HepG2 (cell line): ENCODE results near the gene SWSAP1. TPM values are rescaled to one million over a fixed set of nuclear protein-coding genes. Genes with fewer than 3 reads are reported as not detected.

Experiments used
- ATAC-seq: fragments of 200-7000 bp; cut with Tn5 transposase; 3 replicates; pipeline ENCODE4 v1.9.1; 2020; ENCODE audit warnings: mild to moderate bottlenecking, moderate library complexity
- BruUV-seq: library from RNA; stranded (reverse); fragments of 400-500 nt; replicated peaks from 2 replicates; lab custom pipeline; 2021; lab: Mats Ljungman, UMichigan
- CTCF ChIA-PET: fragments of 300-600 bp; formaldehyde crosslinking; extraction: SDS; loops from one replicate; lab custom pipeline; 2021; ENCODE audit warnings: low total read pairs, inconsistent platforms, low intra/inter-chr PET ratio; lab: Yijun Ruan, JAX
- POLR2A ChIA-PET: fragments of 350-600 bp; sonication (Branson Sonifier 250); formaldehyde crosslinking; loops from one replicate; lab custom pipeline; 2020; ENCODE audit warnings: antibody characterized with exemption, inconsistent platforms; lab: Yijun Ruan, JAX
- DNase-seq: peaks from one replicate; pipeline ENCODE4 v3.0.0-alpha.2; 2015; ENCODE audit warnings: low spot score
- FAIRE-seq: peaks from 3 replicates; lab custom pipeline; 2011; peaks lifted over from hg19 to GRCh38; lab: Jason Lieb, UNC
- H2AFZ ChIP-seq: one replicate; pipeline ENCODE4 v1.6.1; 2011; ENCODE audit warnings: low read length, inconsistent platforms
- H3K27ac ChIP-seq: fragments of 300-600 bp; 3 replicates; pipeline ENCODE4 v1.8.0; 2011; ENCODE audit warnings: mixed run types, mild to moderate bottlenecking, mixed read lengths, low read length, inconsistent platforms; ENCODE audit not compliant: insufficient read depth; ENCODE audit errors: extremely low read length
- H3K27me3 ChIP-seq, 2 experiments: fragments of 200-600 bp in 1 of 2; 2 replicates in 1 of 2; 3 replicates in 1 of 2; pipeline versions ENCODE4 v1.6.0 to v1.8.0; 2011; ENCODE audit warnings: low read length in 2 of 2, mild to moderate bottlenecking in 2 of 2, moderate library complexity in 2 of 2, inconsistent platforms in 1 of 2; ENCODE audit not compliant: insufficient read depth in 2 of 2, control insufficient read depth in 1 of 2
- H3K36me3 ChIP-seq, 2 experiments: fragments of 200-600 bp in 1 of 2; replicated peaks in 1 of 2; 2 replicates in 1 of 2; 3 replicates in 1 of 2; pipeline versions ENCODE4 v1.5.1 to v1.8.0; 2011; ENCODE audit warnings: low read length in 2 of 2, inconsistent platforms in 1 of 2; ENCODE audit not compliant: insufficient read depth in 2 of 2, control insufficient read depth in 1 of 2
- H3K4me1 ChIP-seq: 2 replicates; pipeline ENCODE4 v1.5.1; 2012; ENCODE audit warnings: low read length, inconsistent platforms; ENCODE audit not compliant: insufficient read depth
- H3K4me2 ChIP-seq: 2 replicates; pipeline ENCODE4 v1.6.0; 2011; ENCODE audit warnings: low read depth, low read length, inconsistent platforms
- H3K4me3 ChIP-seq, 3 experiments: fragments of 200-600 bp in 1 of 3; sonication (generic), shearing (Covaris generic) in 1 of 3; replicated peaks in 1 of 3; 2 replicates each; pipeline ENCODE4 v1.5.1; 2011 to 2016; ENCODE audit warnings: low read length in 3 of 3, inconsistent platforms in 2 of 3, low read depth in 2 of 3, mild to moderate bottlenecking in 2 of 3, control low read depth in 1 of 3, mixed read lengths in 1 of 3; ENCODE audit not compliant: insufficient read depth in 1 of 3
- H3K79me2 ChIP-seq: one replicate; pipeline ENCODE4 v1.6.1; 2011; ENCODE audit warnings: low read length, inconsistent platforms; ENCODE audit not compliant: insufficient read depth
- H3K9ac ChIP-seq: 2 replicates; pipeline ENCODE4 v1.6.0; 2011; ENCODE audit warnings: mild to moderate bottlenecking, low read depth, low read length, inconsistent platforms; ENCODE audit not compliant: insufficient read depth
- H3K9me3 ChIP-seq: 2 replicates; pipeline ENCODE4 v1.5.1; 2012; ENCODE audit warnings: mild to moderate bottlenecking, low read length
- H4K20me1 ChIP-seq: 2 replicates; pipeline ENCODE4 v1.6.0; 2011; ENCODE audit warnings: inconsistent platforms, mild to moderate bottlenecking, low read length, moderate library complexity; ENCODE audit not compliant: insufficient read depth
- BORCS8-MEF2B ChIP-seq: sonication (generic); formaldehyde crosslinking; IDR thresholded peaks from 2 replicates; pipeline ENCODE4 v1.8.0; 2022; ENCODE audit warnings: mild to moderate bottlenecking, missing genetic modification reagents
- CAMTA2 ChIP-seq: sonication (generic); formaldehyde crosslinking; IDR thresholded peaks from 2 replicates; pipeline ENCODE4 v1.4.0; 2020; ENCODE audit warnings: mild to moderate bottlenecking, missing genetic modification reagents, borderline replicate concordance
- CREB1 ChIP-seq, 2 experiments: fragments of 450-650 bp in 1 of 2; IDR thresholded peaks; 2 replicates each; pipeline ENCODE4 v1.6.1; 2016 to 2017; ENCODE audit warnings: control low read depth in 1 of 2, mild to moderate bottlenecking in 1 of 2, missing compliant biosample characterization in 1 of 2, missing genetic modification characterization in 1 of 2
- EZH2 ChIP-seq: conservative IDR thresholded peaks from 2 replicates; pipeline ENCODE4 v1.6.1; 2012; ENCODE audit warnings: mild to moderate bottlenecking, low read depth, low read length, moderate library complexity
- HCFC1 ChIP-seq: fragments of 150-350 bp; IDR thresholded peaks from 2 replicates; pipeline ENCODE4 v1.6.1; 2014; ENCODE audit warnings: low read depth, low read length
- IKZF4 ChIP-seq: sonication (generic); formaldehyde crosslinking; IDR thresholded peaks from 2 replicates; pipeline ENCODE4 v1.5.1; 2020; ENCODE audit warnings: borderline replicate concordance, mild to moderate bottlenecking, low read depth, missing genetic modification reagents; ENCODE audit errors: not compliant biosample characterization
- RARA ChIP-seq: IDR thresholded peaks from 2 replicates; pipeline ENCODE4 v1.6.1; 2016; ENCODE audit warnings: missing genetic modification reagents, missing compliant biosample characterization
- ZFP36L1 ChIP-seq: sonication (generic); formaldehyde crosslinking; IDR thresholded peaks from 2 replicates; pipeline ENCODE4 v1.8.0; 2022; ENCODE audit warnings: mild to moderate bottlenecking, missing genetic modification reagents, moderate library complexity
- ZFX ChIP-seq: sonication (generic); formaldehyde crosslinking; IDR thresholded peaks from 2 replicates; pipeline ENCODE4 v1.4.0; 2020; ENCODE audit warnings: mild to moderate bottlenecking, low read depth, missing genetic modification reagents, moderate library complexity
- ZMYM3 ChIP-seq: sonication (generic); formaldehyde crosslinking; IDR thresholded peaks from 2 replicates; pipeline ENCODE4 v1.5.1; 2020; ENCODE audit warnings: mild to moderate bottlenecking, missing genetic modification reagents
- ZNF224 ChIP-seq: sonication (generic); formaldehyde crosslinking; IDR thresholded peaks from 2 replicates; pipeline ENCODE4 v1.5.0; 2020; ENCODE audit warnings: mild to moderate bottlenecking, missing genetic modification reagents
- ZNF75D ChIP-seq: sonication (generic); formaldehyde crosslinking; IDR thresholded peaks from 2 replicates; pipeline ENCODE4 v1.8.1; 2023; ENCODE audit warnings: missing genetic modification reagents, mild to moderate bottlenecking, borderline replicate concordance
- ZNF761 ChIP-seq: sonication (generic); formaldehyde crosslinking; conservative IDR thresholded peaks from 2 replicates; pipeline ENCODE4 v1.4.0; 2020; ENCODE audit warnings: mild to moderate bottlenecking, missing genetic modification reagents
- WGBS: methylation state at CpG from one replicate; pipeline ENCODE4 v1.1.6; 2017; ENCODE audit warnings: low lambda C conversion rate; 5-methylcytosine and 5-hydroxymethylcytosine counted together
- in situ Hi-C: cut with HindIII; loops from 2 replicates; pipeline ENCODE4 v1.10.0; 2017; ENCODE audit warnings: low pct_unique_long_range_greater_than_20kb; ENCODE audit not compliant: extremely low pct_ligation_motif_present
- intact Hi-C: fragments of 100-400 bp; cut with micrococcal nuclease; formaldehyde crosslinking; loops from one replicate; pipeline ENCODE4 v1.10.0; 2022; ENCODE audit not compliant: unreplicated experiment
- polyA plus RNA-seq, 8 experiments: library from polyadenylated mRNA; depleted of rRNA in 3 of 8; stranded (reverse) in 7 of 8; unstranded in 1 of 8; fragments of >200 nt; fragmentation: Illumina TruSeq in 4 of 8; extraction: Trizol in 4 of 8; gene quantifications; 2 replicates each; pipeline versions ENCODE4 v1.2.1 to v1.2.3, GENCODE V29; 2011 to 2016; ENCODE audit warnings: low read depth in 4 of 8, missing spikeins in 1 of 8, mixed read lengths in 1 of 8; ENCODE audit not compliant: insufficient read depth in 1 of 8
- total RNA-seq, 5 experiments: library from RNA; depleted of rRNA; stranded (reverse); fragments of >200 nt; fragmentation: Illumina TruSeq; extraction: Trizol; gene quantifications; 2 replicates each; pipeline ENCODE4 v1.2.3, GENCODE V29; 2016; ENCODE audit warnings: low read depth in 1 of 5
- TF ChIP-seq, protein P1 (sequence below): sonication (generic); formaldehyde crosslinking; IDR thresholded peaks from 2 replicates; pipeline ENCODE4 v1.4.0; 2020; ENCODE audit warnings: mild to moderate bottlenecking, low read depth, missing genetic modification reagents
- TF ChIP-seq, protein P2 (sequence below): sonication (generic); formaldehyde crosslinking; IDR thresholded peaks from 2 replicates; pipeline ENCODE4 v1.4.0; 2020; ENCODE audit warnings: missing genetic modification reagents

Gene SWSAP1
- total and polyA plus RNA-seq, 2 of the 13 experiments (the other 11 are each of a cell fraction or from before 2014, with no cell fraction given): 2.7 to 3.3 TPM

DNA sequence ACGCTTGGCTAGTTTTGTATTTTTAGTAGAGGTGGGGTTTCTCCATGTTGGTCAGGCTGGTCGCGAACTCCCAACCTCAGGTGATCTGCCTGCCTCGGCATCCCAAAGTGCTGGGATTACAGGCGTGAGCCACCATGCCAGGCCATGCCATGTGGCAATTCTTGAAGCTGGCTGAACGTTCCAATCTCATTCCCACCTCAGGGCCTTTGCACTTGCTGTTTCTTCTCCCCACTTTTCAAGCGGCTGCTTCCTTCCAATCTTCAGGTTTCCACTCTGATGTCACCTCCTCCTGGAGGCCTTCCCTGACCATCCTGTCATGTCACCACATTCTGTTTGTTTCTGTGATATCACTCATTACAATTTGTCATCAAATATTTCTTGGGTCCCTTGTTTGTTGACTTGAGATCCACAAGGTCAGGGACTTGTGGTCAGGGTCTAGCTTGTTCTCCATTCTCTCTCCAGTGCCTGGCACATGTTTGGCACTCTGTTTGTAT, 5.4 kb downstream of the SWSAP1 start:
- TF ChIP-seq ZNF75D (CRISPR knock-in tag) (no peak), EZH2 (no peak), CREB1 (IDR thresholded peaks at IDR 0.05) (0 out of 2 replicates have a peak, but pooled peaks have one; percentile 35), CREB1 (CRISPR knock-in tag; IDR thresholded peaks at IDR 0.05) (no peak), ZNF224 (CRISPR knock-in tag) (no peak), ZNF761 (CRISPR knock-in tag) (no peak), RARA (no peak), BORCS8-MEF2B (CRISPR knock-in tag) (no peak), IKZF4 (CRISPR knock-in tag) (no peak), ZFX (CRISPR knock-in tag) (no peak), ZMYM3 (CRISPR knock-in tag) (peak; percentile 39; the same call in 1 of the 2 replicates), HCFC1 (no peak), ZFP36L1 (CRISPR knock-in tag) (no peak), CAMTA2 (CRISPR knock-in tag) (no peak)
- TF ChIP-seq, protein P1, sequence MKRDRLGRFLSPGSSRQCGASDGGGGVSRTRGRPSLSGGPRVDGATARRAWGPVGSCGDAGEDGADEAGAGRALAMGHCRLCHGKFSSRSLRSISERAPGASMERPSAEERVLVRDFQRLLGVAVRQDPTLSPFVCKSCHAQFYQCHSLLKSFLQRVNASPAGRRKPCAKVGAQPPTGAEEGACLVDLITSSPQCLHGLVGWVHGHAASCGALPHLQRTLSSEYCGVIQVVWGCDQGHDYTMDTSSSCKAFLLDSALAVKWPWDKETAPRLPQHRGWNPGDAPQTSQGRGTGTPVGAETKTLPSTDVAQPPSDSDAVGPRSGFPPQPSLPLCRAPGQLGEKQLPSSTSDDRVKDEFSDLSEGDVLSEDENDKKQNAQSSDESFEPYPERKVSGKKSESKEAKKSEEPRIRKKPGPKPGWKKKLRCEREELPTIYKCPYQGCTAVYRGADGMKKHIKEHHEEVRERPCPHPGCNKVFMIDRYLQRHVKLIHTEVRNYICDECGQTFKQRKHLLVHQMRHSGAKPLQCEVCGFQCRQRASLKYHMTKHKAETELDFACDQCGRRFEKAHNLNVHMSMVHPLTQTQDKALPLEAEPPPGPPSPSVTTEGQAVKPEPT (CRISPR knock-in tag): no peak
- TF ChIP-seq, protein P2, sequence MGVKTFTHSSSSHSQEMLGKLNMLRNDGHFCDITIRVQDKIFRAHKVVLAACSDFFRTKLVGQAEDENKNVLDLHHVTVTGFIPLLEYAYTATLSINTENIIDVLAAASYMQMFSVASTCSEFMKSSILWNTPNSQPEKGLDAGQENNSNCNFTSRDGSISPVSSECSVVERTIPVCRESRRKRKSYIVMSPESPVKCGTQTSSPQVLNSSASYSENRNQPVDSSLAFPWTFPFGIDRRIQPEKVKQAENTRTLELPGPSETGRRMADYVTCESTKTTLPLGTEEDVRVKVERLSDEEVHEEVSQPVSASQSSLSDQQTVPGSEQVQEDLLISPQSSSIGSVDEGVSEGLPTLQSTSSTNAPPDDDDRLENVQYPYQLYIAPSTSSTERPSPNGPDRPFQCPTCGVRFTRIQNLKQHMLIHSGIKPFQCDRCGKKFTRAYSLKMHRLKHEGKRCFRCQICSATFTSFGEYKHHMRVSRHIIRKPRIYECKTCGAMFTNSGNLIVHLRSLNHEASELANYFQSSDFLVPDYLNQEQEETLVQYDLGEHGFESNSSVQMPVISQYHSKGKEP (CRISPR knock-in tag): no peak
- BruUV-seq: no TSS peak
- ATAC-seq: no peak
- Histone ChIP-seq H3K9me3 (no peaks in the 10 kb centered on the region), H3K9ac (no peak overlapping the region), H3K4me1 (peaks cover 49% of the 10 kb centered on the region), H3K79me2 (peaks cover 5% of the 10 kb centered on the region), H3K4me2 (peak overlapping the region; percentile 69), H3K27me3 (no peaks in the 10 kb centered on the region), H3K36me3 (no peaks in the 10 kb centered on the region), H2AFZ (no peak overlapping the region), H3K4me3 (no peak overlapping the region), H4K20me1 (no peaks in the 10 kb centered on the region), H3K27ac (no peak overlapping the region)
- FAIRE-seq: no peak
- in situ Hi-C loops: loop anchor here (5.0 kb wide), 2 partner anchors 42 to 102 kb away; partner anchors contain the start of gene ELAVL3
- POLR2A ChIA-PET: no interaction called here
- DNase-seq: no peak
- CTCF ChIA-PET: interaction anchor here (0.8 to 1.8 kb wide), 3 partner anchors 67 to 103 kb away, joined by 5 to 10 read pairs (median 8); no protein-coding TSS in a partner anchor
- intact Hi-C loops: loop anchor here (2.0 to 5.0 kb wide), 3 partner anchors 42 to 87 kb away; no protein-coding TSS in a partner anchor
- WGBS: 92% methylated on average over 7 of the region's 7 CpGs
